ENCODE data around the gene SDK2. TPM values are rescaled to one million over a fixed set of nuclear protein-coding genes. Genes with fewer than 3 reads are reported as not detected.

SDK2 gene
- total RNA-seq, 6 experiments from 2014 or later: 0.11 to 0.46 (median 0.25) TPM

GRCh38 chr17:73419051-73419450 lies 225.2 kb downstream of the SDK2 start:
- no peaks in the 10 kb centered on the region for H3K27me3 ChIP-seq
- WGBS (ENCODE audit: insufficient coverage, low coverage, low lambda C conversion rate, missing lambda C conversion rate): 54% methylated on average over 6 of the region's 10 CpGs
- intact Hi-C loops (cut with DNase I): no loop called here
- TF ChIP-seq POLR2A (IDR thresholded peaks at IDR 0.05) (no peak), CTCF (IDR thresholded peaks at IDR 0.05) (no peak)
- H3K4me1 ChIP-seq: no peaks in the 10 kb centered on the region
- H3K27ac ChIP-seq: no peak overlapping the region
- ATAC-seq (no peak), DNase-seq (no peak)
- H3K4me3 ChIP-seq: no peak overlapping the region
- H3K9me3 ChIP-seq: no peaks in the 10 kb centered on the region
- no peaks in the 10 kb centered on the region for H3K36me3 ChIP-seq

- no peak for TF ChIP-seq CTCF (IDR thresholded peaks at IDR 0.05)
- no peak for TF ChIP-seq POLR2A (IDR thresholded peaks at IDR 0.05)
- no peaks in the 10 kb centered on the region for H3K36me3 ChIP-seq
- no peaks in the 10 kb centered on the region for H3K4me1 ChIP-seq
- intact Hi-C loops (cut with DNase I): no loop called here
- no peak overlapping the region for H3K4me3 ChIP-seq
- ATAC-seq: no peak
- no peak for DNase-seq
- 79% methylated on average over 10 of the region's 15 CpGs for WGBS (ENCODE audit: insufficient coverage, low coverage, low lambda C conversion rate, missing lambda C conversion rate)
- no peaks in the 10 kb centered on the region for H3K27me3 ChIP-seq
- no peaks in the 10 kb centered on the region for H3K9me3 ChIP-seq
- H3K27ac ChIP-seq: no peak overlapping the region
Observed at GRCh38 chr17:73415782-73416181, 228.5 kb downstream of the SDK2 start.

- no peak overlapping the region for H3K27ac ChIP-seq
- whole genome bisulfite sequencing (ENCODE audit: insufficient coverage, low coverage, low lambda C conversion rate, missing lambda C conversion rate): 74% methylated on average over 15 of the region's 20 CpGs
- H3K4me3 ChIP-seq: no peak overlapping the region
- H3K4me1 ChIP-seq: no peaks in the 10 kb centered on the region
- DNase-seq (no peak), ATAC-seq (no peak)
- intact Hi-C loops (cut with DNase I): no loop called here
- no peaks in the 10 kb centered on the region for H3K9me3 ChIP-seq
- TF ChIP-seq POLR2A (IDR thresholded peaks at IDR 0.05) (no peak), CTCF (IDR thresholded peaks at IDR 0.05) (no peak)
- no peaks in the 10 kb centered on the region for H3K27me3 ChIP-seq
- no peaks in the 10 kb centered on the region for H3K36me3 ChIP-seq
Observed at GRCh38 chr17:73414171-73414955, 229.9 kb downstream of the SDK2 start.

- ATAC-seq (no peak), DNase-seq (peak in 1 of 3 donors; percentile 12)
- Histone ChIP-seq H3K4me1 (no peaks in the 10 kb centered on the region), H3K4me3 (no peak overlapping the region), H3K27ac (no peak overlapping the region), H3K27me3 (no peaks in the 10 kb centered on the region), H3K9me3 (no peaks in the 10 kb centered on the region), H3K36me3 (no peaks in the 10 kb centered on the region)
- WGBS (ENCODE audit: insufficient coverage, low coverage, low lambda C conversion rate, missing lambda C conversion rate): 52% methylated on average over 4 of the region's 7 CpGs
- TF ChIP-seq CTCF (IDR thresholded peaks at IDR 0.05): no peak
- no peak for TF ChIP-seq POLR2A (IDR thresholded peaks at IDR 0.05)
- intact Hi-C loops (cut with DNase I): no loop called here
Observed at GRCh38 chr17:73412914-73413313, 231.3 kb downstream of the SDK2 start.

All from right lobe of liver (tissue), 6 donors.